Measurements from ENCODE around the gene STAG1.

DNA sequence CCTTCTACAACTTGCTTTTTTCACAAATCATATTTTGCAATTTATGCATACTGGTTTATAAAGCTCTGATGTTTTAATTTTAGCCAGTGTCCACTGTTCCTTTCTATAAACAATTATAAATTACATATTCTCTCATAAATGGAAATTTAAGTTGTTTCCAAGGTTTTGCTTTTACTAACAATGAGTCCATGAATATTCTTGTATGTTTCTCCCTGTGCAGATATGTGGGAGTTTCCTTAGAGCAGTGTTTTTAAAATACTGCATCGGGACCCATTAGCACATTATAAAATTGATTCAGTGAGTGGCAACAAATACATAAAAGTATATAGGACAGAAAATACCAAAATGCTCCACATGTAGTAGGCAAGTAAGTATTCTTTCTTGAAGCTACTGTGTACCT is 266.4 kb downstream of the STAG1 start:
- TF ChIP-seq CTCF (IDR thresholded peaks at IDR 0.05): no peak
- no peak for TF ChIP-seq POLR2A (IDR thresholded peaks at IDR 0.05)
- TF ChIP-seq EP300 (IDR thresholded peaks at IDR 0.05): no peak

Data from tibial nerve (tissue), 4 donors.